SK-N-SH treated with all-trans-retinoic acid at 6 μM for 48 hours (cell line): ENCODE data around the gene TRAM1L1.

ENCODE experiments used
- ATAC-seq: fragments of 200-7000 bp; cut with Tn5 transposase; 3 replicates; pipeline ENCODE4 v1.9.1; 2020; ENCODE audit warnings: mild to moderate bottlenecking, moderate library complexity
- ARNTL ChIP-seq: fragments of 450-650 bp; formaldehyde crosslinking; IDR thresholded peaks from 2 replicates; pipeline ENCODE4 v1.5.0; 2020; ENCODE audit warnings: low read depth, mild to moderate bottlenecking, moderate library complexity, borderline replicate concordance
- BACH2 ChIP-seq: fragments of 250-450 bp; sonication (Bioruptor Pico); IDR thresholded peaks from 2 replicates; pipeline ENCODE4 v1.9.0; 2021; ENCODE audit warnings: mild to moderate bottlenecking, borderline replicate concordance
- CSDC2 ChIP-seq: fragments of 250-450 bp; sonication (Bioruptor Pico); IDR thresholded peaks from 2 replicates; pipeline ENCODE4 v1.5.0; 2020; ENCODE audit warnings: mild to moderate bottlenecking, moderate library complexity
- ESRRG ChIP-seq: fragments of 250-450 bp; sonication (Bioruptor Pico); IDR thresholded peaks from 2 replicates; pipeline ENCODE4 v1.6.1; 2021; ENCODE audit warnings: mild to moderate bottlenecking
- GLIS3 ChIP-seq: fragments of 250-450 bp; sonication (Bioruptor Pico); IDR thresholded peaks from 2 replicates; pipeline ENCODE4 v1.5.0; 2020; ENCODE audit warnings: mild to moderate bottlenecking, moderate library complexity
- ISL1 ChIP-seq: fragments of 250-450 bp; sonication (Bioruptor Pico); IDR thresholded peaks from 2 replicates; pipeline ENCODE4 v2.1.2; 2022; ENCODE audit warnings: mild to moderate bottlenecking, moderate library complexity
- PPARA ChIP-seq: fragments of 250-450 bp; sonication (Bioruptor Pico); IDR thresholded peaks from 2 replicates; pipeline ENCODE4 v1.5.0; 2020; ENCODE audit warnings: mild to moderate bottlenecking, borderline replicate concordance
- RARB ChIP-seq: fragments of 250-450 bp; sonication (Bioruptor Pico); IDR thresholded peaks from 2 replicates; pipeline ENCODE4 v1.8.0; 2021; ENCODE audit warnings: mild to moderate bottlenecking, moderate library complexity
- SNAI2 ChIP-seq: fragments of 250-450 bp; sonication (Bioruptor Pico); IDR thresholded peaks from 2 replicates; pipeline ENCODE4 v1.5.0; 2020; ENCODE audit warnings: mild to moderate bottlenecking, moderate library complexity
- TCF4 ChIP-seq: fragments of 250-450 bp; sonication (Bioruptor Pico); IDR thresholded peaks from 2 replicates; pipeline ENCODE4 v1.8.0; 2021; ENCODE audit warnings: mild to moderate bottlenecking, moderate library complexity, borderline replicate concordance
- TOX ChIP-seq: fragments of 250-450 bp; sonication (Bioruptor Pico); IDR thresholded peaks from 2 replicates; pipeline ENCODE4 v1.8.0; 2021; ENCODE audit warnings: mild to moderate bottlenecking, moderate library complexity, borderline replicate concordance
- ZC3H10 ChIP-seq: fragments of 250-450 bp; sonication (Bioruptor Pico); IDR thresholded peaks from 2 replicates; pipeline ENCODE4 v1.5.1; 2021; ENCODE audit warnings: mild to moderate bottlenecking, moderate library complexity
- ZFP3 ChIP-seq: fragments of 250-450 bp; sonication (Bioruptor Pico); IDR thresholded peaks from 2 replicates; pipeline ENCODE4 v1.5.0; 2020; ENCODE audit warnings: mild to moderate bottlenecking, moderate library complexity
- ZFP30 ChIP-seq: fragments of 450-650 bp; formaldehyde crosslinking; IDR thresholded peaks from 2 replicates; pipeline ENCODE4 v1.5.0; 2022; ENCODE audit warnings: mild to moderate bottlenecking, moderate library complexity
- ZNF8 ChIP-seq: fragments of 450-650 bp; formaldehyde crosslinking; IDR thresholded peaks from 2 replicates; pipeline ENCODE4 v1.5.0; 2020; ENCODE audit warnings: mild to moderate bottlenecking, moderate library complexity
- TF ChIP-seq, protein P1 (sequence below): fragments of 250-450 bp; sonication (Bioruptor Pico); IDR thresholded peaks from 2 replicates; pipeline ENCODE4 v1.5.1; 2020; ENCODE audit warnings: low read depth, mild to moderate bottlenecking, moderate library complexity
- TF ChIP-seq, protein P2 (sequence below): fragments of 250-450 bp; sonication (Bioruptor Pico); IDR thresholded peaks from 2 replicates; pipeline ENCODE4 v1.5.0; 2020; ENCODE audit warnings: mild to moderate bottlenecking, moderate library complexity
- TF ChIP-seq, protein P3 (sequence below): fragments of 250-450 bp; sonication (Bioruptor Pico); IDR thresholded peaks from 2 replicates; pipeline ENCODE4 v1.8.0; 2021; ENCODE audit warnings: low read depth, mild to moderate bottlenecking, moderate library complexity, borderline replicate concordance
- TF ChIP-seq, protein P4 (sequence below): fragments of 250-450 bp; sonication (Bioruptor Pico); IDR thresholded peaks from 2 replicates; pipeline ENCODE4 v1.8.0; 2020; ENCODE audit warnings: mild to moderate bottlenecking, moderate library complexity, borderline replicate concordance
- TF ChIP-seq, protein P5 (sequence below): fragments of 250-450 bp; sonication (Bioruptor Pico); IDR thresholded peaks from 2 replicates; pipeline ENCODE4 v1.5.1; 2021; ENCODE audit warnings: mild to moderate bottlenecking, moderate library complexity

TRAM1L1 gene

DNA sequence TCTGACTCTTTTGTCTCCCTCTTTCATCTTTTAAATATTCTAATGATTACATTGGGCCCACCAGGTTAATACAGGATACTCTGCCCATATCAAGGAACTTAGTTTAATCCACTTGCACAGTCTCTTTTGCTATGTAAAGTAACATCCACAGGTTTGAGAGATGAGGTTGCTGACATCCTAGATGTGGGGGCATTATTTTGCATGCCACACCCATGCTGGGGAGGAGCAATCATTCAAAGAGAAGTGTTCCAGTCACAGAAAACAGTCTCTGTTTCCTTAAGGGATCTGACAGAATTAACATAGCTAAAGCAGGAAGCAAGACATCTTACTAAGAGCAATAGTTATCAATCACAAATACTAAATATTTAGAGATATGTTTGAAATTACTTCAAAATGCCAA is 11.5 kb upstream of the TRAM1L1 start:
- ATAC-seq, result no peak
- TF ChIP-seq, protein P1, sequence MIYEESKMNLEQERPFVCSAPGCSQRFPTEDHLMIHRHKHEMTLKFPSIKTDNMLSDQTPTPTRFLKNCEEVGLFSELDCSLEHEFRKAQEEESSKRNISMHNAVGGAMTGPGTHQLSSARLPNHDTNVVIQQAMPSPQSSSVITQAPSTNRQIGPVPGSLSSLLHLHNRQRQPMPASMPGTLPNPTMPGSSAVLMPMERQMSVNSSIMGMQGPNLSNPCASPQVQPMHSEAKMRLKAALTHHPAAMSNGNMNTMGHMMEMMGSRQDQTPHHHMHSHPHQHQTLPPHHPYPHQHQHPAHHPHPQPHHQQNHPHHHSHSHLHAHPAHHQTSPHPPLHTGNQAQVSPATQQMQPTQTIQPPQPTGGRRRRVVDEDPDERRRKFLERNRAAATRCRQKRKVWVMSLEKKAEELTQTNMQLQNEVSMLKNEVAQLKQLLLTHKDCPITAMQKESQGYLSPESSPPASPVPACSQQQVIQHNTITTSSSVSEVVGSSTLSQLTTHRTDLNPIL (CRISPR knock-in tag), result no peak
- no peak for TF ChIP-seq ZFP30
- TF ChIP-seq, protein P2, sequence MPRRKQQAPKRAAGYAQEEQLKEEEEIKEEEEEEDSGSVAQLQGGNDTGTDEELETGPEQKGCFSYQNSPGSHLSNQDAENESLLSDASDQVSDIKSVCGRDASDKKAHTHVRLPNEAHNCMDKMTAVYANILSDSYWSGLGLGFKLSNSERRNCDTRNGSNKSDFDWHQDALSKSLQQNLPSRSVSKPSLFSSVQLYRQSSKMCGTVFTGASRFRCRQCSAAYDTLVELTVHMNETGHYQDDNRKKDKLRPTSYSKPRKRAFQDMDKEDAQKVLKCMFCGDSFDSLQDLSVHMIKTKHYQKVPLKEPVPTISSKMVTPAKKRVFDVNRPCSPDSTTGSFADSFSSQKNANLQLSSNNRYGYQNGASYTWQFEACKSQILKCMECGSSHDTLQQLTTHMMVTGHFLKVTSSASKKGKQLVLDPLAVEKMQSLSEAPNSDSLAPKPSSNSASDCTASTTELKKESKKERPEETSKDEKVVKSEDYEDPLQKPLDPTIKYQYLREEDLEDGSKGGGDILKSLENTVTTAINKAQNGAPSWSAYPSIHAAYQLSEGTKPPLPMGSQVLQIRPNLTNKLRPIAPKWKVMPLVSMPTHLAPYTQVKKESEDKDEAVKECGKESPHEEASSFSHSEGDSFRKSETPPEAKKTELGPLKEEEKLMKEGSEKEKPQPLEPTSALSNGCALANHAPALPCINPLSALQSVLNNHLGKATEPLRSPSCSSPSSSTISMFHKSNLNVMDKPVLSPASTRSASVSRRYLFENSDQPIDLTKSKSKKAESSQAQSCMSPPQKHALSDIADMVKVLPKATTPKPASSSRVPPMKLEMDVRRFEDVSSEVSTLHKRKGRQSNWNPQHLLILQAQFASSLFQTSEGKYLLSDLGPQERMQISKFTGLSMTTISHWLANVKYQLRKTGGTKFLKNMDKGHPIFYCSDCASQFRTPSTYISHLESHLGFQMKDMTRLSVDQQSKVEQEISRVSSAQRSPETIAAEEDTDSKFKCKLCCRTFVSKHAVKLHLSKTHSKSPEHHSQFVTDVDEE (CRISPR knock-in tag), result no peak
- no peak for TF ChIP-seq SNAI2
- TF ChIP-seq TCF4 (CRISPR knock-in tag), result no peak
- TF ChIP-seq, protein P3, sequence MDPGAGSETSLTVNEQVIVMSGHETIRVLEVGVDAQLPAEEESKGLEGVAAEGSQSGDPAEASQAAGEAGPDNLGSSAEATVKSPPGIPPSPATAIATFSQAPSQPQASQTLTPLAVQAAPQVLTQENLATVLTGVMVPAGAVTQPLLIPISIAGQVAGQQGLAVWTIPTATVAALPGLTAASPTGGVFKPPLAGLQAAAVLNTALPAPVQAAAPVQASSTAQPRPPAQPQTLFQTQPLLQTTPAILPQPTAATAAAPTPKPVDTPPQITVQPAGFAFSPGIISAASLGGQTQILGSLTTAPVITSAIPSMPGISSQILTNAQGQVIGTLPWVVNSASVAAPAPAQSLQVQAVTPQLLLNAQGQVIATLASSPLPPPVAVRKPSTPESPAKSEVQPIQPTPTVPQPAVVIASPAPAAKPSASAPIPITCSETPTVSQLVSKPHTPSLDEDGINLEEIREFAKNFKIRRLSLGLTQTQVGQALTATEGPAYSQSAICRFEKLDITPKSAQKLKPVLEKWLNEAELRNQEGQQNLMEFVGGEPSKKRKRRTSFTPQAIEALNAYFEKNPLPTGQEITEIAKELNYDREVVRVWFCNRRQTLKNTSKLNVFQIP (CRISPR knock-in tag), result no peak
- TF ChIP-seq PPARA (CRISPR knock-in tag), result no peak
- no peak for TF ChIP-seq ZFP3 (CRISPR knock-in tag)
- TF ChIP-seq ZC3H10, result no peak
- TF ChIP-seq BACH2 (CRISPR knock-in tag), result no peak
- no peak for TF ChIP-seq GLIS3 (CRISPR knock-in tag)
- TF ChIP-seq, protein P4, sequence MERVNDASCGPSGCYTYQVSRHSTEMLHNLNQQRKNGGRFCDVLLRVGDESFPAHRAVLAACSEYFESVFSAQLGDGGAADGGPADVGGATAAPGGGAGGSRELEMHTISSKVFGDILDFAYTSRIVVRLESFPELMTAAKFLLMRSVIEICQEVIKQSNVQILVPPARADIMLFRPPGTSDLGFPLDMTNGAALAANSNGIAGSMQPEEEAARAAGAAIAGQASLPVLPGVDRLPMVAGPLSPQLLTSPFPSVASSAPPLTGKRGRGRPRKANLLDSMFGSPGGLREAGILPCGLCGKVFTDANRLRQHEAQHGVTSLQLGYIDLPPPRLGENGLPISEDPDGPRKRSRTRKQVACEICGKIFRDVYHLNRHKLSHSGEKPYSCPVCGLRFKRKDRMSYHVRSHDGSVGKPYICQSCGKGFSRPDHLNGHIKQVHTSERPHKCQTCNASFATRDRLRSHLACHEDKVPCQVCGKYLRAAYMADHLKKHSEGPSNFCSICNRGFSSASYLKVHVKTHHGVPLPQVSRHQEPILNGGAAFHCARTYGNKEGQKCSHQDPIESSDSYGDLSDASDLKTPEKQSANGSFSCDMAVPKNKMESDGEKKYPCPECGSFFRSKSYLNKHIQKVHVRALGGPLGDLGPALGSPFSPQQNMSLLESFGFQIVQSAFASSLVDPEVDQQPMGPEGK (CRISPR knock-in tag), result no peak
- no peak for TF ChIP-seq CSDC2
- no peak for TF ChIP-seq ARNTL
- no peak for TF ChIP-seq ESRRG (CRISPR knock-in tag)

DNA sequence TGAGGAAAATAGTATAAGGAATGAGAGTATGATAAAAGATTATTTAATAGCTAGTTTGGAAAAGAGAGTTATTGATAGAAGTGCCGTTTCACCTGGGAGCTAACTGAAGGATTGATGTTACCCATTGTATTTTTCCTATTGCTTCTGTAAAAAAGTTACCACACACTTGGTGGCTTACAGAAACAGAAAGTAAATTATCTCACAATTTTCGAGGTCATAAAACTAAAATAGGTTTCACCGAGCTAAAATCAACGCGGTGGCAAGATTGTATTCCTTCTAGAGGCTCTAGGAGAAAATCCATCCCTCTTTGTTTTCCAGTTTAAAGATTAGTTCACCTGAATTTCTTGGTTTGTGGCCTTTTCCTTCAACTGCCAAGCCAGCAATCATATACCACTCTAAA is 11.1 kb upstream of the TRAM1L1 start:
- ATAC-seq, result no peak
- TF ChIP-seq, protein P5, sequence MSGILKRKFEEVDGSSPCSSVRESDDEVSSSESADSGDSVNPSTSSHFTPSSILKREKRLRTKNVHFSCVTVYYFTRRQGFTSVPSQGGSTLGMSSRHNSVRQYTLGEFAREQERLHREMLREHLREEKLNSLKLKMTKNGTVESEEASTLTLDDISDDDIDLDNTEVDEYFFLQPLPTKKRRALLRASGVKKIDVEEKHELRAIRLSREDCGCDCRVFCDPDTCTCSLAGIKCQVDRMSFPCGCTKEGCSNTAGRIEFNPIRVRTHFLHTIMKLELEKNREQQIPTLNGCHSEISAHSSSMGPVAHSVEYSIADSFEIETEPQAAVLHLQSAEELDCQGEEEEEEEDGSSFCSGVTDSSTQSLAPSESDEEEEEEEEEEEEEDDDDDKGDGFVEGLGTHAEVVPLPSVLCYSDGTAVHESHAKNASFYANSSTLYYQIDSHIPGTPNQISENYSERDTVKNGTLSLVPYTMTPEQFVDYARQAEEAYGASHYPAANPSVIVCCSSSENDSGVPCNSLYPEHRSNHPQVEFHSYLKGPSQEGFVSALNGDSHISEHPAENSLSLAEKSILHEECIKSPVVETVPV (CRISPR knock-in tag), result no peak
- TF ChIP-seq, protein P2 (CRISPR knock-in tag), result no peak
- TF ChIP-seq ZFP30 (no peak), SNAI2 (no peak), ZC3H10 (no peak), ESRRG (CRISPR knock-in tag) (no peak), BACH2 (CRISPR knock-in tag) (no peak), ISL1 (no peak), ARNTL (no peak), RARB (CRISPR knock-in tag) (no peak), PPARA (CRISPR knock-in tag) (no peak), ZNF8 (CRISPR knock-in tag) (no peak), TCF4 (CRISPR knock-in tag) (no peak), TOX (CRISPR knock-in tag) (no peak)
- TF ChIP-seq, protein P3 (CRISPR knock-in tag), result no peak
